GM12878 (cell line): ENCODE data around the gene SDC1. TPM values are rescaled to one million over a fixed set of nuclear protein-coding genes. Genes with fewer than 3 reads are reported as not detected.

ENCODE experiments used
- ATAC-seq: fragments of 200-7000 bp; cut with Tn5 transposase; 3 replicates; pipeline ENCODE4 v1.9.1; 2020; ENCODE audit warnings: mild to moderate bottlenecking, moderate library complexity
- BruUV-seq: library from RNA; stranded (reverse); fragments of 400-500 nt; replicated peaks from 2 replicates; lab custom pipeline; 2021; lab: Mats Ljungman, UMichigan
- CTCF ChIA-PET: fragments of 300-600 bp; sonication (Branson Sonifier 250); formaldehyde crosslinking; extraction: SDS; loops from one replicate; lab custom pipeline; 2021; ENCODE audit warnings: inconsistent platforms; lab: Yijun Ruan, JAX
- POLR2A ChIA-PET: fragments of 350-600 bp; formaldehyde crosslinking; extraction: SDS; loops from one replicate; lab custom pipeline; 2021; ENCODE audit warnings: inconsistent platforms; lab: Charles Lee
- RAD21 ChIA-PET: fragments of 300-600 bp; sonication (Branson Sonifier 250); formaldehyde crosslinking; loops from one replicate; lab custom pipeline; 2023; ENCODE audit warnings: antibody characterized with exemption; ENCODE audit not compliant: unreplicated experiment; lab: Charles Lee
- SMC1A ChIA-PET: fragments of 300-600 bp; sonication (Branson Sonifier 250); formaldehyde crosslinking; loops from one replicate; lab custom pipeline; 2023; ENCODE audit not compliant: unreplicated experiment, uncharacterized antibody; lab: Charles Lee
- DNase-seq: peaks from one replicate; pipeline ENCODE4 v3.0.0-alpha.2; 2011; ENCODE audit warnings: low read depth, low spot score
- FAIRE-seq: peaks from 3 replicates; lab custom pipeline; 2011; peaks lifted over from hg19 to GRCh38; lab: Jason Lieb, UNC
- H2AFZ ChIP-seq: 2 replicates; pipeline ENCODE4 v1.6.0; 2011; ENCODE audit warnings: low read depth, low read length, control low read depth; ENCODE audit not compliant: control insufficient read depth
- H3K27ac ChIP-seq: 2 replicates; pipeline ENCODE4 v1.5.1; 2011; ENCODE audit warnings: control low read depth; ENCODE audit not compliant: control insufficient read depth, insufficient read depth
- H3K27me3 ChIP-seq, 2 experiments: replicated peaks in 1 of 2; 2 replicates each; pipeline versions ENCODE4 v1.6.0 to v1.6.1; 2011; ENCODE audit warnings: low read length in 1 of 2; ENCODE audit not compliant: control insufficient read depth in 2 of 2, insufficient read depth in 2 of 2
- H3K36me3 ChIP-seq, 2 experiments: 2 replicates each; pipeline ENCODE4 v1.5.1; 2011; ENCODE audit warnings: low read length in 1 of 2; ENCODE audit not compliant: control insufficient read depth in 2 of 2, insufficient read depth in 2 of 2
- H3K4me1 ChIP-seq: 2 replicates; pipeline ENCODE4 v1.6.1; 2011; ENCODE audit warnings: mild to moderate bottlenecking, low read length, moderate library complexity, mixed read lengths; ENCODE audit not compliant: control insufficient read depth, insufficient read depth
- H3K4me2 ChIP-seq: 2 replicates; pipeline ENCODE4 v1.6.0; 2011; ENCODE audit warnings: control low read depth; ENCODE audit not compliant: control insufficient read depth, insufficient read depth
- H3K4me3 ChIP-seq: fragments of 200-600 bp; sonication (generic); 2 replicates; pipeline ENCODE4 v1.5.1; 2016
- H3K79me2 ChIP-seq: 2 replicates; pipeline ENCODE4 v1.6.0; 2011; ENCODE audit warnings: low read length; ENCODE audit not compliant: control insufficient read depth, insufficient read depth
- H3K9ac ChIP-seq: 2 replicates; pipeline ENCODE4 v1.8.0; 2011; ENCODE audit warnings: low read length, control low read depth, mixed read lengths; ENCODE audit not compliant: control insufficient read depth, insufficient read depth
- H3K9me3 ChIP-seq: replicated peaks from 3 replicates; pipeline ENCODE4 v1.5.1; 2011; ENCODE audit warnings: mild to moderate bottlenecking, low read length; ENCODE audit not compliant: control insufficient read depth, insufficient read depth
- H4K20me1 ChIP-seq: 2 replicates; pipeline ENCODE4 v1.6.0; 2011; ENCODE audit not compliant: control insufficient read depth, insufficient read depth
- CHD4 ChIP-seq: fragments of 200-600 bp; sonication (generic); IDR thresholded peaks from 2 replicates; pipeline ENCODE4 v1.6.1; 2016; ENCODE audit warnings: mild to moderate bottlenecking
- EED ChIP-seq: sonication (generic); IDR thresholded peaks from 2 replicates; pipeline ENCODE4 v1.6.1; 2016; ENCODE audit warnings: antibody characterized with exemption, low read depth
- FOXM1 ChIP-seq: IDR thresholded peaks from 2 replicates; pipeline ENCODE4 v1.6.1; 2012; ENCODE audit warnings: low read depth, mild to moderate bottlenecking, inconsistent platforms, low read length, moderate library complexity
- HDAC6 ChIP-seq: fragments of 200-600 bp; sonication (generic); IDR thresholded peaks from one replicate; pipeline ENCODE4 v1.8.0; 2017; ENCODE audit warnings: antibody characterized with exemption; ENCODE audit not compliant: unreplicated experiment
- JUND ChIP-seq: IDR thresholded peaks from 2 replicates; pipeline ENCODE4 v1.6.1; 2012; ENCODE audit warnings: low read depth, mild to moderate bottlenecking, low read length, improper control_type of control experiment, moderate library complexity
- MTA2 ChIP-seq: fragments of 450-650 bp; IDR thresholded peaks from 2 replicates; pipeline ENCODE4 v1.6.1; 2016; ENCODE audit warnings: low read depth, mild to moderate bottlenecking, moderate library complexity
- SIX5 ChIP-seq: IDR thresholded peaks from 2 replicates; pipeline ENCODE4 v1.6.1; 2011; ENCODE audit warnings: mild to moderate bottlenecking, low read depth, low read length, moderate library complexity; ENCODE audit not compliant: severe bottlenecking
- SKIL ChIP-seq: fragments of 450-650 bp; IDR thresholded peaks from 2 replicates; pipeline ENCODE4 v1.6.1; 2017; ENCODE audit warnings: mild to moderate bottlenecking, low read depth, inconsistent platforms; ENCODE audit not compliant: poor library complexity, severe bottlenecking
- SRF ChIP-seq, 2 experiments: IDR thresholded peaks; 2 replicates each; pipeline ENCODE4 v1.6.1; 2011; ENCODE audit warnings: low read depth in 2 of 2, low read length in 2 of 2, mild to moderate bottlenecking in 1 of 2, moderate library complexity in 1 of 2
- SUPT20H ChIP-seq: IDR thresholded peaks from 2 replicates; pipeline ENCODE4 v1.6.1; 2011; ENCODE audit warnings: low read depth, mild to moderate bottlenecking, low read length, moderate library complexity, borderline replicate concordance; ENCODE audit not compliant: control insufficient read depth
- WGBS: methylation state at CpG from one replicate; pipeline ENCODE4 v1.1.6; 2016; ENCODE audit warnings: low lambda C conversion rate; ENCODE audit not compliant: insufficient replicate concordance, insufficient coverage; ENCODE audit errors: missing lambda C conversion rate; 5-methylcytosine and 5-hydroxymethylcytosine counted together
- in situ Hi-C: fragments of 300-500 bp; cut with MboI; formaldehyde crosslinking; loops from 9 replicates; pipeline ENCODE4 v1.14.3; 2018; ENCODE audit warnings: mixed read lengths
- intact Hi-C: fragments of 100-400 bp; cut with micrococcal nuclease; formaldehyde crosslinking; loops from one replicate; pipeline ENCODE4 v1.14.2; 2022; ENCODE audit not compliant: unreplicated experiment
- polyA plus RNA-seq, 11 experiments: library from polyadenylated mRNA; depleted of rRNA in 4 of 11; unstranded in 6 of 11; stranded (reverse) in 5 of 11; fragments of >200 nt; fragmentation: Nextera tagmentation in 4 of 11; fragmentation: Illumina TruSeq in 1 of 11; extraction: Ambion mirVana in 4 of 11; extraction: Trizol in 1 of 11; gene quantifications; 1 replicate in 1 of 11; 2 replicates in 10 of 11; pipeline versions ENCODE4 v1.2.1 to v1.2.3, GENCODE V29; 2011 to 2016; ENCODE audit warnings: inconsistent platforms in 2 of 11, missing spikeins in 2 of 11, low read depth in 1 of 11
- total RNA-seq, 4 experiments: library from RNA; depleted of rRNA in 3 of 4; stranded (reverse); fragments of >200 nt in 3 of 4; fragmentation: Illumina TruSeq in 1 of 4; extraction: Trizol in 1 of 4; gene quantifications; 2 replicates each; pipeline versions ENCODE4 v1.2.1 to v1.2.3, GENCODE V29; 2013 to 2021
- TF ChIP-seq, protein P1 (sequence below): fragments of 450-650 bp; IDR thresholded peaks from 2 replicates; pipeline ENCODE4 v1.6.1; 2016; ENCODE audit warnings: mild to moderate bottlenecking

The SDC1 gene
- total and polyA plus RNA-seq, 10 of the 15 experiments (the other 5 are each of a cell fraction or from before 2014, with no cell fraction given), result 0.85 to 36.8 (median 23.7) TPM

DNA sequence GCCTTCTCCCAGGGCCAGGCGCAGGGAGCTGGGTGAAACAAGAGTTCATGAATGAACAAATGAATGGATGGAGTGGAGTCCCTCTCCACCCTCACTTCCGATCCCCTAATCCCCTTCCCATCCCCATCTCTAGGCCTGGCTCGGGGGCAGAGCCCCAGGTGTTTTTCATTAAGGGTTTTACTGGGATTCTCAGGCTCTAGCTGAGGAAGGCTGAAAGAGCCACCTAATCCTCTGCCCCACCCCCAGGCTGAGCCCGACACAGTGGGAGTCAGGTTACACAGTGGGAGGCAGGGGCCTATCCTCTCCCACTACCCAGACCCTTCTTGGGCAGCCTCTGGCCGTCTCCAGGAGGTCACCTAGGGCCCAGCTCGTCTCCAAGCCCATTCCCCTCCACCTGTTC, 36.1 kb downstream of the SDC1 start:
- Histone ChIP-seq H3K9me3 (no peaks in the 10 kb centered on the region), H3K27me3 (no peaks in the 10 kb centered on the region; a peak in 1 of 4 replicates), H3K4me2 (no peak overlapping the region), H3K4me3 (no peak overlapping the region), H3K79me2 (no peaks in the 10 kb centered on the region), H2AFZ (no peak overlapping the region), H3K9ac (no peak overlapping the region), H3K36me3 (no peaks in the 10 kb centered on the region), H4K20me1 (no peaks in the 10 kb centered on the region), H3K4me1 (peaks cover 14% of the 10 kb centered on the region), H3K27ac (no peak overlapping the region)
- ChIA-PET POLR2A (interaction anchor here (0.9 kb wide), 1 partner anchor 33 kb away, joined by 5 read pairs; no protein-coding TSS in a partner anchor), SMC1A (no interaction called here), CTCF (interaction anchor here (1.4 kb wide), 1 partner anchor 36 kb away, joined by 7 read pairs; the partner anchor contains the start of gene SDC1), RAD21 (no interaction called here)
- TF ChIP-seq EED, result no peak
- no peak for TF ChIP-seq SKIL
- TF ChIP-seq SIX5, result no peak
- no peak for TF ChIP-seq JUND
- no peak for TF ChIP-seq SUPT20H
- no peak for TF ChIP-seq MTA2
- no peak for TF ChIP-seq FOXM1
- TF ChIP-seq HDAC6, result no peak
- TF ChIP-seq SRF (IDR thresholded peaks at IDR 0.05; ENCODE audit: low read depth in 2 of 2, low read length in 2 of 2), result no peak
- no peak for TF ChIP-seq CHD4
- TF ChIP-seq, protein P1, sequence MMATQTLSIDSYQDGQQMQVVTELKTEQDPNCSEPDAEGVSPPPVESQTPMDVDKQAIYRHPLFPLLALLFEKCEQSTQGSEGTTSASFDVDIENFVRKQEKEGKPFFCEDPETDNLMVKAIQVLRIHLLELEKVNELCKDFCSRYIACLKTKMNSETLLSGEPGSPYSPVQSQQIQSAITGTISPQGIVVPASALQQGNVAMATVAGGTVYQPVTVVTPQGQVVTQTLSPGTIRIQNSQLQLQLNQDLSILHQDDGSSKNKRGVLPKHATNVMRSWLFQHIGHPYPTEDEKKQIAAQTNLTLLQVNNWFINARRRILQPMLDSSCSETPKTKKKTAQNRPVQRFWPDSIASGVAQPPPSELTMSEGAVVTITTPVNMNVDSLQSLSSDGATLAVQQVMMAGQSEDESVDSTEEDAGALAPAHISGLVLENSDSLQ, result no peak
- WGBS, result 43% methylated on average over 6 of the region's 6 CpGs
- BruUV-seq, result no TSS peak
- in situ Hi-C loops (no loop called here), intact Hi-C loops (no loop called here)
- no peak for DNase-seq
- no peak for FAIRE-seq
- ATAC-seq, result no peak
